HG03097 (cell line): ENCODE data around the gene GINS2.

Experiments used
- ATAC-seq: cut with Tn5 transposase; IDR thresholded peaks from one replicate; pipeline ENCODE4 v1.9.1; 2021; ENCODE audit not compliant: unreplicated experiment, low FRiP score

Gene GINS2

DNA sequence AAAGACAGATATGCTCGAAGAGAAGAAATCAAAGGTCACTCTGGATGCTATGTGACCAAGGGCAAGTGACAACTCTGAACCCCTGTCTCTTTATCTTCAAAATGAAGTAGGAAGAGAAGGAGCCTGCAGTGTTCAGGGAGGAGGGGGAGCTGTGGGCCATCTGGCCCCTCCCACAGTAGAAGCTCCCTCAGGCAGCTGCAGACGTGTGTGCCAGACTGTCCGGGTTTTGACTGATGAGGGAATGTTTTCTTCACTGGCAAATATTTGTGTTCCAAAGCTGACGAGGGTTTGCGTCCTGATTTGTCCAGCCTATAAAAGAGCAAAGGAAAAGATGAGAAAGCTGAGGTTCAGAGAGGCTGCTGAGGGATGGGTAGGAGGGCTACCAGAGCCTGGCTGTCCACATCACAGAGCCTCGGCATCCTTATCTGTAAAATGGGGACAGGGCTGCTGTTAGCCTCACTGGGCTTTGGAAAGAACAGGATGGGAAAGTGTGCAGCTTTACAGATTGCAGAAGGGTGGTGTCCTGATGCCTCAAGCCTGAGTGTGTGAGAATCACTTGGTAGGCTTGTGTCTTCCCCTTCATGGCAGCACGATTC lies 1.8 kb upstream of the GINS2 start:
- no peak for ATAC-seq

DNA sequence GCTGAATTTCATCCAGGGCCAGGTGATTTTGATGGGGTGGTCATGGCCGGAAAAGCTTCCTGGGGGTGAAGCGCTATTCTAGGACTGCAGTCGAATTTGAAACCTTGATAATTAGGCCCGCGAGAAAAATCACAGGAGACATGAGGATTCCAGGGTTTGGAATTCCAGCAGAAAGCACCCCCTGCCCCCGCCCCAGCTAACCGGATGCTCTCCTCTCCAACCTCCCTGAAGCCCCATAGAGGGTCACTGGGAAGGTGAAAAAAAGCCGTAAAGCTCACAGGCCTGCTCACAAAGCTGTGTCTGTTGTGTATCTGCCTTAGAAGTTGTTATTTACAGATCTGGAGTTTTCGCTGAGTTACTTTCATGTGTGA lies 1.2 kb upstream of the GINS2 start:
- ATAC-seq: no peak

DNA sequence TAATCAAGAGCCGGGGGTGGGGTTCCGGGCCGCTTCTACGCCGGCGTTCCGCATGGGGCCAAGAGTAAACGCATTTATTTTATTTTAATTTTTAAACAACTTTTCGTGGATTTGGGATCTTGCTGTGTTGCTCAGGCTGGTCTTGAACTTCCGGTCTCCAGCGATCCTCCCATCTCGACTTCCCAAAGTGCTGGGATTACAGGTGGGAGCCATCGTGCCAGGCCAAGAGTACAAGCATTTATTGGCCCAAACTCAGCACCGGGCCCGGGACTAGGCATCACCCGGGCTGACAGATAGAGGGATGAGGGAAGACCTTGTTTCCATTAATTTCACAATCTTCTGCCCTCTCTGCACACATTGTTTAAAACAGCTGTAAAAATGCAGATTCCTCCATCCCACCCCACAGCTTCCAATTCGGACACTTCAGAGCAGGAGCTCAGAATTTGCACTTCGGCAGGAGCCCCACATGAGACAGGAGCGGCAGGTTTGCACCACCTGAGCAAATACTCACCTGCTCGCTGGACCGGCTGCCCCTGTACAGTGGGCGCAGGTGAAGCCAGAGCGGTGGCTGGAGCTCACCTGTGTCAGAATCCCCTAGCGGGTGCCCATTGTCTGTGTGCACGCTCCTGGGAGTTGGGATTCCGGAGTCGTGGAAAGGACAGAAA lies 663 bp upstream of the GINS2 start:
- ATAC-seq: no peak

DNA sequence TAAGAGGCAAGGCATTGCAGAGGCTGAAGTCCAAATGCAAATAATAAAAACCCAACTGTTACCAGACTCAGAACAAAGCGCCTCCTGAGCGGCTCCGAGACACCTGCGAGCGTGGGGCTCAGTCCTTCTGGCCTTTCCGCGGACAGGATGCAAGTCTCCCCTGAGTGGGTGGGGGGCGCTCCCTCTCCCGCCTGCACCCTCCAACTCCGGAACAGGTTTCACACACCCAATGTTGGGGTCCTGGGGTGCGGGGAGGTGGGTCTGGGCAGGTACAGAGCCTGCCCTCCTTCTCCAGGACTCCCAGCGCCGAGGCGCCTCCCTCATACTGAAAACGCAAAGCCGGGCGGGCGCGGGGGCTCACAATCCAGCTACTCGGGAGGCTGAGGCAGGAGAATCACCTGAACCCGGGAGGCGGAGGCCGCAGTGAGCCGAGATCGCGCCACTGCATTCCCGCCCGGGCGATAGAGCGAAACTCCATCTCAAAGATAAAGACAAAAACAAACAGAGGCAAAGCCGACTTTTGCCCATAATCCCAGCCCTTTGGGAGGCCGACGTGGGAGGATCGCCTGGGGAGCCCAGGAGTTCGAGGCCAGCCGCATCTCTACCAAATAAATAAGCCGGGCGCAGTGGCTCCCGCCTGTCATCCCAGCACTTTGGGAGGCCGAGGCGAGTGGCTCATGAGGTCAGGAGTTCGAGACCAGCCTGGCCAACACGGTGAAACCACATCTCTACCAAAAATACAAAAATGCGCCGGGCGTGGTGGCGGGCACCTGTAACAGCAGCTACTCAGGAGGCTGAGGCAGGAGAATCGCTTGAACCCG lies 893 bp downstream of the GINS2 start:
- no peak for ATAC-seq

DNA sequence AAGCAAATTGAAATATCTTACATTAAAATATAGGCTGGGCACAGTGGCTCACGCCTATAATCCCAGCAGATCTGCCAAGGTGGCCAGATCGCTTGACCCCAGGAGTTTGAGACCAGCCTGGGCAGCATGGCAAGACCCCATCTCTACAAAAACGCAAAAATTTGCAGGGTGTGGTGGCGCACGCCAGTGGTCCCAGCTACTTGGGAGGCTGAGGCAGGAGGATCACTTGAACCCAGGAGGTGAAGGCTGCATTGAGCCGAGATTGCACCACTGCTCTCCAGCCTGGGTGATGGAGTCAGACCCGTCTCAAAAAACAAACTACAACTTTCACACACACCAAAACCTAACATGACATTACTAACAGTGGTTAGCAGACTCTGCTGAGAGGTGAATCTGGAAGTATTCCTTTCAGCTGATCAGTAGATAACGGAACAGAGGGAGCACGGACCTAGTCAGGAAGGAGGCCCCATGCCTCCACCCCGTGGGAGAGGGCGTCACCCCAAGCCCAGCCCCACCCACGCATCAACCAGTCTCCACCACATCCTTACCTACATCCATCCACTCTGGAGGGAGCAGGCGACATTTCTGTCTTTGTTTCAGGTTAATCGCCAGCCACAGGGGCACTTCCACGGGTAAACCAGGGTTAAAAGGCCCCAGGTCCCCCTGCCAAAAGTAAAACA lies 1.7 kb downstream of the GINS2 start:
- no peak for ATAC-seq

DNA sequence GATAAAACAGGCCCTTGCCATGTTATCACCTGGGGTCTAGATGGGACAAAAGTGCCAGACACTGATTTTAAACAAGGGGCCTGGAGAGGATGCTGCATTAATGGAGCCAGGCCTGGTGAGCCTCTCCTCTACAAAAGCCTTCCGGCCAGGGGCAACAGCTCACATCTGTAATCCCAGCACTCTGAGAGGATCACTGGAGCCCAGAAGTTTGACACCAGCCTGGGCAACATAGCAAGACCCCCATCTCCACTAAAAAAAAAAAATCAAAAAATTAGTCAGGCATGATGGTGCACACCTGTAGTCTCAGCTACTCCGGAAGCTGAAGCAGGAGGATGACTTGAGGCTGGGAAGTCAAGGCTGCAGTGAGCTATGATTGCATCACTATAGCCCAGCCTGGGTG lies 3.5 kb downstream of the GINS2 start:
- ATAC-seq: no peak

DNA sequence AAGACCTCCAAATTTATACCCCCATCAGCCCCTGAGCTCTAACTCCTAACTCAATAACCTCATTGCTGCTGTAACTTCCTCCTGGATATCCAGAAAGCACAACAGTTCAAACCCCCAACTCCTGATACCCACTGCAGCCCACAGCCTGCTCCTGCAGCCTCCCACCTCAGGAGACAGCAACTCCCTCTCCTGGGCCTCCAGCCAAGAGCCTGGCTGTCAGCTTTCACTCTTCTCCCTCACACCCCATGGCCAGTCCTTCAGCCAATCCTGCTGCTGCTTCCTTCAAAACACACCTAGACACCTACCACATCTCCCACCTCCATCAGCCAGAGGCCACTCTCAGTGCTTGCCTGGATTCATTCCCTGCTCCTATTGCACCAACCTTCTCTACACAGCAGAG lies 5.4 kb downstream of the GINS2 start:
- ATAC-seq: no peak

DNA sequence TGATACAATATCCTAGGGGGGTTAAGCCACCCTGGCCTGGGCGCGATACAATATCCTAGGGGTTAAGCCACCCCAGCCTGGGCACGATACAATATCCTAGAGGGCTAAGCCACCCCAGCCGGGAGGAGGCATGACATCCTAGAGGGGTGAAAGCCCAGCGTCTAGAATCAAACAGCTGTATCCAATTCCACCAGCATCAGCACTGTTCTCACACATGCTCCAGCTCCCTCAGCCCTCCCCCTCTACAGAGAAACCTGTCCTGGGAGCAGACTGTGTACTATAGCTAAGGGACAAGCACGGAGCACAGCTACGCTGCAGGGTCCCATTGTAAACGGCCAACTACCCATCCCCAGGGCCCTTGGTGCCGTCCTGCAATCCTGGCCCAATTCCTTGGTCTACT lies 6.2 kb downstream of the GINS2 start:
- no peak for ATAC-seq

DNA sequence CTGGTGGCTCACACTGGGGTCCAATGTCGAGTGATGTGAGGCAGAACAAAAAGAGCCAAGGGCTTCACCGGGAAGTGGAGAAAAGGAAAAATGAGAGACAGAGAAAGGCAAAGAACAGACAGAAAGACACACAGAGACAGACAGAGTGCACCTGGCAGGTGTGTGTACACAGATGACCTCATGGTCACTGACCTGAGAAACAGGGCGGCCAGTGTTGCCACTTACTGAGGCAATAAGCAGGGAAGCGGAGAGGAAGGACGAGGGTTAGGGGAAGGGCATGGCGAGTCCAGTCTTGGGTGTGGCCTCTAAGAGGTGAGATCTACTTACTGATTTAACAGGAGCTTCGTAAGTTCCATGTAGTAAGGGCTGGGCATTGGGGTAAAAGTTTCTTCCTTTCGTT lies 7.5 kb downstream of the GINS2 start:
- no peak for ATAC-seq

DNA sequence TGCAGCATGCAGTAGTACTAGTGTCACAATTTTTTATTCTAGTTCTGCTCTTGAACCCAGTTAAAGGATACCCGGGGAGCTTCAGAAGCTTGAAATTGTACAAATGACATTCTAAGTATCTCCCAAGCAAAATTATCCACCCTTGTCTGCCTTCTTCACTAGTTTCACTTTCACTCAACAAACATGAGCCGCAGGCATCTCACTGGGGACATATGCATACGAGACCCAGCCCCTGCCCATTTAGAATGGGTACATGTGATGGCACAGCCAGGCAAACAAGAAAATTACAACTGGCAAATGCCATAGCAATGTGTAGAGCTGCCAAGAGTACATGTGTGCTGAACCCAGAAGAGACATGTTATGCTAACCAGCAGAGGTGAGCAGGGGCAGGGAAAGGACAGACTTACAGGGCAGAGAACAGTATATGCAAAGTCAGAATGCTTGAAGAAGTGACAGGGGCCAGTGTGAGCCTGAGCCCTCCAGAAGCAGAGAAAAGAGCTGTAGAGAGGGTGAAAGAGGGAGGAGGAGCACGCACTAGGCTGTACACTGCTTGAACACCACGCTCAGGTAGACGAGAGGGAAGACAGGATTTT lies 8.3 kb downstream of the GINS2 start:
- no peak for ATAC-seq

DNA sequence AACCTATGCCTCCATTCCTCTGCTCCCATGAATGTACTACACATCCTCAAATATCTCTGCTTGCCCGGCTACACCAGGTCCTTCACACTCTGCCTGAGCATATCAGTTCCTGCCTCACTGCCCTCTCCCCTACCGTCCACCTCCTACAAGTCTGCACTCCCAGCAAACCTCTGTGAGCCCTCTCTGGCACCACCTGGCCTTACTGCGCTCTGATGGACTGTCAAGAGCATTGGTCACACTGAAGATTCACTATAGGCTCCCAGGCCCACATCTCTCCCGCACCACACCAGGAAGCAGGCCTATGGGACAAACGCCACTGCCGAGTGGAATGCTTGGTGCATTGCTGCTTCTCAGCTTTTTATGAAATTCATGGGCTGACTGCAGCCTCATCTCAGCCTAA lies 8.9 kb downstream of the GINS2 start:
- no peak for ATAC-seq

DNA sequence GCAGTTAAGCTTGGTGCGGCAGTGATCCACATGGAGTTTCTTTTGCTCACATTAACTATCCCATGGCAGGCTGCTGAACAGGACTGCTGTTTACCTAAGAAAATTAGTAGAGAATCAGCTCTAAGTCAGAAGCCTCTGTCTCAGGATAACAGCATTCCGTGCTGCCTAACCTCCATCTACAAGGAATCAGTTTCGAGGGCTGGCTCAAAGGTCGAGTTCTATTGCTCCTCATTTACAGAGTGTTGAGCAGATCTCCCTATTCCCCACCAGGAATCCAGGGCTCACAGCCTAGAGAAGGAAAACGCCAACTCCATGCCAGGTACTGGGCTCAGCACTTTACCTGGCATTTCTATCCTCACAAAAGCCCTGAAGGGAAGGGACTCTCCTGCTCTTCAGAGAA lies 9.9 kb downstream of the GINS2 start:
- ATAC-seq: no peak

DNA sequence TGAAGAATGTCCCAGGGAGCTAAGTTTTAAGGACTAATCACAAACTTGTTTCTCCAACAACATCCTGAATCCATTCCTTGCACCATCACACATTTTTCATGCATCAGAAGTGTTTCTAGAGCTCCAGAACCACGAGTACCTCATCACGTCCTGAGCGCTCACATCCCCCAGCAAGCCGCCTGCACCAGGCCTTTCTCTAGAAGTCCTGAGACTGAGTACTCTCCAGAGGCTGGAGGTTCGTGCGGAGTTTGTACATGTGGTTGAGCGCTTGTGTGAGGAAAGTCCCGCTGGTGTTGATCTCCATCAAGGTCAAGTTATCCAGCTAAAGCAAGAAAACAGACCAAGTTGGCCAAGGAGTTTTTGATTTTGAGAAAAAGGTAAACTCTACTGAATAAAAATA lies 10.7 kb downstream of the GINS2 start:
- no peak for ATAC-seq

DNA sequence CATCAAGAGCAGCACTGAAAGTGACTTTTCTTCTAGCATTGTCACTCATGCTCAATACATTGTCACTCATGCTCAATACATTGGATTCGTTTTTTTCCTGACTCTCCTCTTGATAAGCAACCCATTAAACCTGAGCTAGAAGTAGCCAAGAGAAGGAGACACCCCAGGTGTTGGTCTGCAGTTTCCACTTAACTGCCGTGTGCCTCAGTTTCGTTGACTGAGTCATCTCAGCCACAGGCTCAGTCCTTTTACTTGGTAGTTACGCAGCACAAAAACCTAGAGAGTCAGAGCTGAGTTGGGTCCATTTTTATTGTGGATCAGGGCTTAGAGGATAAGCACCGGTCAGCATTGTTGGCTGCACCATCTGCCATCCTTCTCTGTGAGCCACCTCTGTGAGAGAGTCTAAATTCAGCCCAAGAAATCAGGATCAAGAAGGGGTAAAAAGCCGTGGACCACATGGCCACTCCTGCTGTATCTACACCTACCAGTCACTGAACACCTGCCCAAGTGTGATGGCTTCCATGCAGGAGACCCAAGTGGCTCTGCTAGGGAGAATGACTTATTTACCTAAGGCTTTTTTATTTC lies 11.3 kb downstream of the GINS2 start:
- no peak for ATAC-seq

DNA sequence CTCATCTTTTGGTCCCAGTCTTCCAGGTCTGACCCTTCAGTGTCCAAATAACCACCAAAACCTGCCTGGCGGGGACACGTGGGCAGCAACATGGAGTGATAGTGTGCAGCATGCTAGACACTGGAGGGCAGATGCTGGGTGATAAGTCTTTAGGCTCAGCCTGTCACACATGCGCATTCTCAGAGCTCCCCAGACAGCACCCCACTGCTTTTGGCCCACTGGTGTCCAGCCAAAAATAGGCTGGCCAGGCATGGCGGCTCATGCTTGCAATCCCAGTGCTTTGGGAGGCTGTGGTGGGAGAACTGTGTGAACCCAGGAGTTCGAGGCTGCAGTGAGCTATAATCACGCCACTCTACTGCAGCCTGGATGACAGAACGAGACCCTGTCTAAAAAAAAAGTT lies 12.3 kb downstream of the GINS2 start:
- ATAC-seq: no peak

DNA sequence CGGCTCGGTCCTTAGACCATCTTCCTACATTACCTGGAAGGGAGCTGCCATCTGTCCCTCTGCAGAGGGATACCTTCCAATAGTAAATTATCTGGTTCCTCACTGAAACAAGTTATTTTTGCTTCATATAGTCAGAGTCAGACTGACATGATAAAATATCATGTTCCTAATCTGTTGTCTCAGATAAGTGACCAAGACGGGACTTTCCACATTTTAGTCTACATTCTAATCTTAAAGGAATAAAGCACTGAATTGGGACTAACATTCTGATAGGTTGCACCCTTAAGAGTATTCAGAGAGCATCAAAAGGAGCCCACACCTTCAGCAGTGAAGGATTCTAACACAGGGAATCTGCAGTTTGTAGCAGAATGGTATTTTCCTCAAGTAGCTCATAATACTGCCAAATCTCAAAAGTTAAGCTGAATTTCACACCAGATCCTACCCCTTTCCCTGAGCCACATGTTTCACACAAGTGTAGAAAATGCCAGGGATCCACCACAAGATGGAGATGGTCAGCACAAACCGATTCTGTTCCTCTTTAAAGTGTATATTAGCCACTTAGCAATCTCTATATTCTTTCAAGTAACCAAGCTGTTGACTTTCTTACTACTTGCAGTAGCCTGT lies 13.4 kb downstream of the GINS2 start:
- no peak for ATAC-seq

DNA sequence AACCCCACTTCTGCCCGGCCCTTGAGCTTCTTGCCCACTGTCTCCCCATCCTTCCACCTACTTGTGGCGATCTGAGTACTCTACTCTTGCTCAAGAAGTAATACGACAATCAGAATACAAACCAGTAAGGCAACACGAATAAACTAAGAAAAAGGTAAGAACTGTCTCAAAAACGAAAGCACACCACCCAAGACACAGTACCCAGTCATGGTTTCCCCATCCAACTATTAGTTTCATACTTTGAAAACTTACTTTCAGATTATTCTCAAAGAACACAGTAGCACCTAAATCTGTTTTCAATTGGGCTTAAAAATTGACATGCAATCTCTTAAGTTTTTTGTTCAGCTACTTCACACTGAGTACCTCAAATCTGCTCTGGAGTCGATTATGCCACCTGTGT lies 13.9 kb downstream of the GINS2 start:
- no peak for ATAC-seq

DNA sequence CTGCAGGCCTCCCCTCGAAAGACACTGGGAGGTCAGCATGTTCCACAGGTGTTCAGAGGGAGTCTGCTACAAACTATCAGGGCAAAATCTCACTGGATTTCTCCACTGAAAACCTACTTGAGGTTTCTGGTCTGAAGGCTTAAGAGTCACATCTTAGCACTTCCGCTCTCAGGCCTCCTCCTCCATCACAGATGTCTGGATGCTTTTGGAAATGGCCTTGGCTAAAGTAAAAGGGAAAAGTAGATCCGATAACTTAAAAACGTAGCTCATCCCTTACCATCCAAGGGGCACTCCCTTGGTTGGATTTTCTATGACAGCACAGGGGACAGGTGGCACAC lies 14.4 kb downstream of the GINS2 start:
- ATAC-seq: no peak

DNA sequence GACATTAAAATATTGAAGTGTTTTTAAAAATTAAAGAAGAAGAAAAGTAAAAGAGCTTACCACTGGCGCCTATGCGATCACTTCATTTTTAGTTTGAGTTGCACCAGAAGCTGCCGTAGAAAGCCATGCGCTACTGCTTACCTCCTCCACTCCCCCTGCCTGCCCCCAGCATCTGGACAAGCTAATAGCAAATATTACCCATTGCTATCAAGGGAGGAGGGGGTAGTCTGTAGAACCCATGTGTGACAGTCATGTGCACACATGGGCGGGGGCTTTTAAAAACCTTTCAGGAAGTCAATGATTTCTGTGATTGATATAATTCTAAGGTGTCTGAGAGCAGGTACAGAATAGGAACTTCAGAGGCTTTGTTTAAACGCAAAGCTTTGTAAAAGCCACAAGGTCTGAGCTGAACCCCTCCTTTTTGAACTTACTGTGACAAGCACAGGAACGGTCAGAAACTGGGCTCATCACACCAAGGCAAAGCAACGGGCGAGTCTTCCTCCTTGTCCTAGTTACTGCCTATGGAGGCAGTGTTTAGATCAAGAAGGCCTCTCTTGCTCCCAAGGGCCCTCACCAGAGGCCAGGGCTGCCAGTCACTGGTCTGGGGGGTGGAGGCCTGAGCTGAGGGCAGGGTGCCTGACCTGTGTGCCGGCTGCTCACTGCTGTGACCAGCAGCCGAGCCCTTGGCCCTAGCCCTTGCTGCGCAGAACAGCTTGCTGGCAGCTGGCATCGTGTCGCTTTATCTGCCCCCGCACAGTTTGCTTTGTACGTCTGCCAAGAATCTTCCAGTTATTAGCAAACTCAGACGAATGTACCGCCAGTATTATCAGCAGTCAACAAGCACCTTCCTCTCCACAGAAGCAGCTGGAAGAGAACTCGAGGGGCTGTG lies 15.0 kb downstream of the GINS2 start:
- no peak for ATAC-seq
